GM18858 (cell line): ENCODE measurements around the gene SLC18A2.
"Not testable (repeated sequence)": the region's sequence is repeated elsewhere in the genome, so short reads cannot be mapped to it uniquely, and the experiment has no call there.

Experiments
- ATAC-seq: cut with Tn5 transposase; IDR thresholded peaks from one replicate; pipeline ENCODE4 v1.9.1; 2021; ENCODE audit not compliant: unreplicated experiment

SLC18A2 gene

DNA sequence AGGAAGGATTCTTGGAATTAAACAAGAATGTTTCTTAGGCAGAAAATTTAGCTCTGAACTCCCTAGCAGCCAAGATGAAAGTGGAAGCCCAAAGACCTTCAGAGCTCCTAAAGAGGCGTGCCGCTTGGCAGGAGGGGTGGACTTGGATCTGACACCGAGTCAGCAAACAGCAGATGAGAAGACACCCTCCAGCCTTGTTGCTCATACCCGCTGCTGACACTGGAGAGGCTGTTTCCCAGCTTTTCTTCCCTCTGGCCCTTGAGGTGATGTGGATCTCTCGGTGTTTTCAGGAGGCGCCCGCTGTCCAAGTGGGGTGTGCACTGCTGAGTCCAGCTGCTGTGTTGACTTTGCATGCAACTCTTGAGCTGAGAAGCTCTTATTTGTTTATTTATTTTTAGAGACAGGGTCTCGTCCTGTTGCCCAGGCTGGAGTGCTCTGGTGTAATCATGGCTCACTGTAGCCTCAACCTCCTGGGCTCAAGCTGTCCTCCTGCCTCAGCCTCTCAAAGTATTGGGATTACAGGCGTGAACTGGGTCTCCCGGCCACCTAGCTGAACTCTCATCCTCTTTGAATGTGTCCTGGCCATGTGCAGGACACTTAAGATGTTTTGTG is 21.5 kb downstream of the SLC18A2 start:
- no peak for ATAC-seq

DNA sequence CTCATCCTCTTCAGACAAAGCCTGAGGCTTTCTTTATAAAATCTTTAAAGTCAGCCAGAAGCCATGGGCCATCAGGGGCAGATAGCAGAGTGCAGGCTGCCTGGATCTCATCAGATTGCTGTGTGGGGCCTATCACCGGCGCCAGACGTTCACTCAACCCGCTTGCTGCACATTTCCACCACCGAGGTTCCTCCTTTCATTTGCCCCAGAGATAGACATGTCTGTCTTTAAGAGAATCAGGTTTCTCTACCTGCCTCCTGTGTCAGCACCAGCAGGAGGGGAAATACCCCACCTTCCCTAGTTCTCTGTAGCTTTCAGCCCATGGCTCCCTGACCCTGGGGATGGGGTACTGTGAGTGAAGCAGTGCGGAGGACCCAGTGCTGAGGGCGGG is 22.0 kb downstream of the SLC18A2 start:
- no peak for ATAC-seq

DNA sequence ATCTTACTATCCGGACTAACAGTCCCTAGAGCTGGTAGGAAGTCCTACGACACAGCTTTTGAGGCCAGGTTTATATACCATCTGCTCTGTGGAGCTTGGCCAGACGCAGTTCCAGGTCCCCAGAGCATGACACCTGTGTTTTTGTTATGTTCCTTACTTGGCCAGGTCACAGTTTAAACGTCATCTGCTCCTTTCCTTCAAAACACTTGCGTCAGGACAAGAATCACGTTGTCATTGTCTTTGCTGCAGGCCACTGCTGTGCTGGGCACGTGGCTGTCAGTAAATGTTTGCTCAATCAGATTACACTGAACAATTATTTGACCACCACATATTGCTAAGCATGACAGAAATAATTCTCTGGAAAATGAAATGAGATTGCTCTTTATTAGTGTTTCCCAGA is 23.9 kb downstream of the SLC18A2 start:
- ATAC-seq = no peak

DNA sequence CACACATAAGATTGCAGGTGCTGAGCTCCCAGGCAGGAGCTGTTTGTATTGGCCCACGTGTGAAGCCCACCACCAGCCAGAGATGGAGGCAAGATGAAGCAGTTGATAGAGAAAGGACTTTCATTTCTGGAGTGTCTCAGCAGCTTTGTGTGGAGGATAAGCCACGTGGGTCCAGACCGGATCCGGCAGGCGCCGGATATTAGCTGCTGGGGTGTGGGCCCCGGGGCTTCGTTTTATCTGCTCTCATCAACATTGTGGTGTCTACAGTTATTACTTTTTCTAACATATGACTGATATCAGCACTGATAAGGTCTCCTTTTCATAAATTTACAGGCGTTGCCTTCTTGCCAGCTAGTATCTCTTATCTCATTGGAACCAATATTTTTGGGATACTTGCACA is 25.5 kb downstream of the SLC18A2 start:
- ATAC-seq = no peak

DNA sequence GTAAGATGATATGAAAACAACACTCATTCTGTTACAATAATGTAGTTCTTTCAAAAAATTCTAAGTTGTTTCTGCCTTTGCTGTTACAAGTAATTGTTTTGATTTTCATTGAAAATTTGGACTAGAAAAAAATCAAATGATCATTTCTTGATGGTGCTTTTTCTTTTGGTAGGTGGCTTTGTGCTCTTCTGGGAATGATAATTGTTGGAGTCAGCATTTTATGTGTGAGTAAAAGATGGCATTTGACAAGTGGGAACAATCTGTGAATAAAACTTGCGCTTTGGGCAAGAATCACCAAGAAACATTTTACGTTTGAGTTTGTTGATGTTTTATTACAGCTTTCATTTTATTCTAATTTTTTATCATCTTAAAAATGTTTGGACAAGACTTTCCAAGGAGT is 25.9 kb downstream of the SLC18A2 start:
- no peak for ATAC-seq

DNA sequence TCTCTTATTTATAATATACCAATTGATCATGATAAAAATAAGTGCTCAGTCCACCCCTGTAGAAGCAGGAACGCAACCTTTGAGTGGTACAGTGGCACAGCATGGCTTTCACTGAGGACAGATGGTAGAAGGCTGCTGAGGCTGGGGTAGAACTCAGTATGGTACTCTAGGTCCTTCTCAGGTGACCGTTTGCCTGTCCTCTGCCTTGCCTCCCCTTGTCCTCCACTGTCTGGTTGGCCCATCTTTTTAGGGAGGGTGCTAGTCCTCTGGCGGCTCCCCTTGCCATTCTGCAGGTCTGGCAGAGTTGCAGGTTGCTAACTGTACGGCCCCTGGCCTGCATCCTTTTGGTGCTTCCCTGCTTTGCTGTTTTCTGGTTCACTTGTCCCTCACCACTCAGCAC is 27.3 kb downstream of the SLC18A2 start:
- no peak for ATAC-seq

DNA sequence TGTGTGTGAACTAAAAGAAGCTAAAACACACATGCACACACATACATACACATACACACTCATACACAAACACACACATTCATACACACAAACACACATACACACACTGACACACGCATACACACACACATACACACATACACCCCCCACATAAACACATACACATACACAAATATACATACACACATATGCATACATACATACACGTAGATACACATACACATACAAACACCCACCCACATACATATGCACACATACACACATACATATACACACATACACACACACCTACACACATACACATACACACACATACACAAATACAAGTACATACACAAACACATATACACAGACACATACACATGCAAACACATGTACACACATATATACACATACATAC is 28.0 kb downstream of the SLC18A2 start:
- ATAC-seq = no peak

DNA sequence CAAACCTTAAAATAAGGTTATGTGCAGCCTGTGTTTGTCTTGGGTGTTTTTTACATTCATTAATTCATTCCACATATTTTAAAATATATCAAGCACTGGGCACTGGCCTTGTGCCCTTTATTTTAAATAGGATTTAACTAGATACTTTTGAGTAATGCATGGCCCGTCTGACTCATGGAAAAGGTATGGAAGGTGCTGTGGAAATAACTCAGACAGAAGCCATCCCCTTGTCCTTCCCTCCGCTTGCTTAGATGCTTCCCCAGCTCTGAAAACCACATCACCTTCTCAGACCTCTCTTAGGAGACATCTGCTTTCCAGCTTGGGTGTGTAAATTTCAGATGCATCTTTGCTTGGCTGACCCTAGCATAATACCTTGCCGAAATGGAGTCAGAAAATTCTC is 30.5 kb downstream of the SLC18A2 start:
- no peak for ATAC-seq

DNA sequence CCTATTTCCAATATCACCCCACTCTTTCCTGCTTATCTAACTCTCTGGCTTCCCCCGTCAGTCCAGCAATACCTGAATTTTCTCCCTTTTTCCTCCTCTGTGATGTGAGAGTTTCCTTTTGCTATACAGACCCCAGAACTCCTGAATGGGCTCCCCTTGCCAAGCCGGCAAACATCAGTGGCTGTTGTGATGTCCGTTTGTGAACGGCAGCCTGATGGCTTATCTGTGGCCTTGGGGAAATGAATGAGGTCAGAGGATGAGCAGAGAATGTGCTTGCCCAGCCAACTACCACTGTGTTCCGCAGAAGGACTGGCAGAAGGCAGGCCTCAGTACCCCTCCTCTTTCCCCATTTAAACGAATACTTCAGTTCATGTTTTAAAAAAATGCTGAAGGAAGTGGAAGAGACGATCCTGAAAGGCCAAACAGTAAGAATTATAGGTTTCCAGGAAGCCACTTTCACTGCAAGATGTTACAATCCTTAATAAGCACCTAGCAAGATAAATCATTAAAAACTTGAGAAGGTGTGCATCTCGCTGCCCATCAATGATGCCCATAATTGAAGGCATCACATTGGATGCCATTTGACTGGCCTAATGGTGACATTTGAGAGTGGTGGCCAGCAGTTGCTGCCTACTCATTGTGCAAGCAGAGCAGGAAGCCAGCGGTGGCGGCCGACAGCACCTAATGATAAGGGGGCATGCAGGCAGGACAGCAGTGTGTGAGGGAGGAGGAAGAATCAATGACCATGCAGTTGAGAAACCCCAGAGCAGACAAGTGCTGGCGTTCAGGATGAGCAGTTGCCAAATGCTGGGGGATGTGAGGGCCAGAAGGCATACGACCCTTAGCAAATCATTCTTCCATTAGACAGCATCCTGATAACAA is 31.5 kb downstream of the SLC18A2 start:
- no peak for ATAC-seq

DNA sequence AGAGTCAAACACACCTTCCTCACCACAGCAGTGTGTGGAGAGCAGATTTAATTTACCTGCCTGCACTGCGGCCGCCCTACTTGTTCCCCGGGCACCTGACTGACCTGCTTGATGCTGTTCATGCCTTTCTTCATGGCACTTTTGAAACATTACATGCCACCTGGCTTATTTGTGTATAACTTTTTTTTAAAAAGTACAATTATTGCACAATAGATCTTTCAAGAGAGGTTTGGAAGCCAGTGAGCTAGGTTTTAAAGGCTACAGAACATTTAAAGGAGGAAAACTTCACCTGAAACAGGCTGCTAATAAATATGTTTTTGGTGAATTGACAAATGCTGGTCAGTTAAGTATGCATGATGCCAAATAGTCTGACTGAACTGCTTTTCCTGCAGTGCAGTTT is 33.1 kb downstream of the SLC18A2 start:
- no peak for ATAC-seq

DNA sequence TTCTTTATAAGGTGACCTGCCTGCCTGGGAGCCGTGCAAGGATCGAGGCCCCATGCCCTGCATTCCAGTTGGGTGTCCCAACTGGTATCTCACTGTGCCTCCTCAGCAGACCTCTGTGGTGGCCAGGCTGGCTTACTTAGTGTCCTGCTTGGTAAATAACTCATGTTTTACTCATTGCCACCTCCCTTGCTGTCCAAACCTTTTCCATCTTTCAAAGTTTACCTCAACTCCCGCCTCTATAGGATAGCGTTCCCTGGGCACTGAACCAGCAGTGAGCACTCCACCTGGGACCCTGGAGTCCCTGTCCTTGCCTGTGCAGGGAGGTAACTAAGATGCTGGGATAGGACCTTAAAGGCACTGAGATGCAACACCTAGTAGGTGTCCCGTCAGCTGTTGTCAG is 33.6 kb downstream of the SLC18A2 start:
- no peak for ATAC-seq

DNA sequence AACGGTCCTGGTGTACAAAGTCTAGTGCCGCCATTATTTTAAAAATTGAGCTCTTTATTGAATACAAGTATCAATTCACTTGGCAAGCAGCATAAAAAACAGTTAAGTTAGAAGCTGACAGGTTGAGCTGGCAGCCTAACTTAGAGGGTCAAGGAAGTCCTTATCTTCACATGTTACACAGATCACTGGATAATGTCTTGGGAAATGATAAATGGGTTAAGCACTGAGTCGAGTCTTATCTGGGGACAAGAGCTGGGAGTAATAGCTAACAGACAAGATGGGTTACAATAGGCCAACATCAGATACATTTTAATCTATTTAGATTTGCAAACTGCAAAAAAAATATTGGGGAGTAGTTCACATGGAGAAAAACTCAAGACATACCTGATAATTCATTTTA is 34.2 kb downstream of the SLC18A2 start:
- ATAC-seq = no peak

DNA sequence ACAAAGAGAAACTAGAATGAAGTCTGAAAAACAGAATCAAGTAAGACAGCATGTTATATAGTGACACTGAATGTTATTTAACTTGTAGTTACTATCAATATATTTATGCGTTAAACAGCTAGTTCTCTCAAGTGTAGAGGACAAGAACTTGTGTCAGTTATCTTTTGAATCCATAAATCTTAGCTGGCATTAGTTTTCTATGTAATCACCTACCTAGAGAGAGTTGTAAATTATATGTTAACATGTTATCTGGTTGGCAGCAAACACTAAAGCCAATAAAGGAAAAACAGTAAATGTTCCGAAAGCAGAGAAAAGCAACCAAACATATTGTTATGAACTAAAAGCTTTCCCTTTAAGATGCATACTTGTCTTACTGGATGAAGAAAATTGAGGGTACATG is 36.8 kb downstream of the SLC18A2 start:
- ATAC-seq = no peak

DNA sequence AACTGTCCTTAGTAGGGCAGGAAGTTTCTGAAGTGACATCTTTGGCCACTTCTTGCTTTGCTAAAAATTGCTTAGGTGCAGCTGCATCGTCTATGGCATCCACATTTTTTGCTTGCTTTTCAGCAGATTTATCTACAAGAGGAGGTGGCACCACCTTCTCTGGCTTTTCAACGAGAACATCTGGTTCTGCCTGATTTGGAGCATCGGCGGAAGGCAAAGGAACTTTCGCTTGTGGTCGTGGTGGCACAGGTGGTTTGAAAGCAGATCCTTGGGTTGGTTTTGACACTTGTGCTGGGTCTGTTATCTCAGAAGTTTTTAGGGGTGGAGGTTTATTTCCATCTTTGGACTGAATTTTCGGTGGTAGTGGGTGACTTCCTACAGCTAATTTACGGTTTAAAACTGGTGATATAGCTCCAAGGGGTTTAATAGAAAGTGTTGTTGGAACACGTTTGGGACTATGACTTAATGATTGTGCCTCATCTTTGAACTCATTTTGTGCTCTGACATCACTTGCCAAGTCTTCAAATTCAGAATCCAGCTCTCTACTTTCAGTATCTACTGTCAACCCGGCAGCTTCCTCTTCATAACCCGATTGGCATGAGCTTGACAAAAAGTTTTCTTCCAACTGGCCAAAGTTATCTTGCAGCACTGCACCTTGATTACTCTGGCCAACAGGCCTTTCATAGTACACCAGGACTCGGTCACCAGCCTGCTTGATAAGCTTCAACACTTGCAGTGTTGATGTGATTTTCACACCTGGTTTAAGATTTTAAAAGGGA is 44.0 kb downstream of the SLC18A2 start:
- no peak for ATAC-seq

DNA sequence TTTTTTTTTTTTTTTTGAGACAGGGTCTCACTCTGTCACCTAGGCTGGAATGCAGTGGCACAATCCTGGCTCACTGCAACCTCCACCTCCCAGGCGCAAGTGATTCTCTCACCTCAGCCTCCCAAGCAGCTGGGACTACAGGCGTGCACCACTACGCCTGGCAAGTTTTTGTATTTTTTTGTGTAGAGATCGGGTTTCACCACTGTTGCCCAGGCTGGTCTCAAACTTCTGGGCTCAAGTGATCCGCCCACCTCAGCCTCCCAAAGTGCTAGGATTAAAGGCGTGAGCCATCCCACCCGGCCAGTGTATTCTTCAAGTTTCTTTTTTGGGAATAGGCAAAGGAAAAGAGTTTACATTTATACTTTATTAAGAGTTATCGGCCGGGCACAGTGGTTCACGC is 50.0 kb downstream of the SLC18A2 start:
- ATAC-seq = not testable (repeated sequence)

DNA sequence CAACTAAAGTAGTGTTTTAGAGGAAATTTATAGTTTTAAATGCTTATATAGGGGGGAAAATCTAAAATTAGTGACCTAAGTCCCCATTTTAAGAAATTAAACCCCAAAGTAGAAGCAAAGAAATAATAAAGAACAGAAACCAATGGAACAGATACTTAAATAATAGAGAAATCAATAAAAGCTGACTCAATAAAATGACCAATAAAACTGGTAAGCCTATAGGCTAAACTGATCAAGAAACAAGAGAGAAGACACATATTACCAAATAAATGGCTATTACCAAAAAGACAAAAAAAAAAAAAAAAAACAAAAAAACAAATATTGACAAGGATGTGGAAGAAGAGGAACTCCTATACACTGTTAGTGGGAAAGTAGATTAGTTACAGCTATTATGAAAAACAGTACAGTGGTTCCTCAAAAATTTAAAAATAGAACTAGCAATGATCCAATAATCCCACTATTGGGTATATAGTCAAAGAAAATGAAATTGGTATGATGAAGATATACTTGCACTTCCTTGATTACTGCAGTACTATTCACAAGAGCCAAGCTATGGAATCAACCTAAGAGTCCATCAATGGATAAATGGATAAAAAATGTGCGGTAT is 53.2 kb downstream of the SLC18A2 start:
- no peak for ATAC-seq

DNA sequence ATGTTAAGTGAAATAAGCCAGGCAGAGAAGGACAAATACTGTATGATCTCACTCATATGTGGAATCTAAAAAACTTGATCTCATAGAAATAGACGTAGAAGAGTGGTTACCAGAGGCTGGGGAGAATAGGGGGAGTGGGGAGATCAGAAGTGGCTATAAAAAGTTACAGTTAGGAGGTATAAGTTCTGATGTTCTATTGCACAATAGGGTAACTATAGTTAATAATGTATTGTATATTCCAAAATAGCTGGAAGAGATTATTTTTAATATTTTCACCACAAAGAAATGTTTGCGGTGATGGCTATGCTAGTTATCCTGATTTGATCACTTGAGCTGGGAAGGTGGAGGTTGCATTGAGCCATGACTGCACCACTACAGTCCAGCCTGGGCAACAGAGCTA is 53.8 kb downstream of the SLC18A2 start:
- ATAC-seq = no peak

DNA sequence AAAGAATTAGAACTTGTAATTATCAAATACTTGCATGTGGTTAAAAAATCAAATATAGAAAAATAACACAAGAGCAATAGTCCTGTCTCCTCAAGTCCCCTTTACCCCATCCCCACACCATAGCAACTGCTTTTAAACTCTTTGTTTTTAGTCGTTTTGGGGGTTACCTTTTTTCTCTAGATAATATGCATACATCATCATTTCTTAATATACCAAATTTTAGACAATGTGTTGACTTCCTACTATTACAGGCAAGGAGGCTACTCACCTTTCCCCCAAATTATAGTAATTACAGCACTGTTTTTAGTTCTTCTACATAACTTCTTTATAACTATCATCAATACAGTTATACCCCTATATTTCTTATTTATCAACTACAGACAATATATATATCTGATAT is 57.3 kb downstream of the SLC18A2 start:
- no peak for ATAC-seq

DNA sequence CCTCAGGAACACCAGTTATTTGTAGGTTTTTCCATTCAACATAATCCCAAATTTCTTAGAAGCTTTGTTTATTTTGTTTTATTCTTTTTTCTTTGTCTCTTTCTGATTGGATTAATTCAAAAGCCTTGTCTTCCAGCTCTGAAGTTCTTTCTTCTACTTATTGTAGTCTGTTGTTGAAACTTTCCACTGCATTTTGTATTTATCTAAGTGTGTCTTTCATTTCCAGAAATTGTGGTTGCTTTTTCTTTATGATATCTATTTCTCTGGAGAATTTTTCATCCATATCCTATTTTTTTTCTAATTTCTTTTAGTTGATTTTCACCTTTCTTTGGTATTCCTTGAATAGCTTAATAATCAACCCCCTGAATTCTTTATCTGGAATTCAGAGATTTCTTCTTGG is 58.5 kb downstream of the SLC18A2 start:
- no peak for ATAC-seq

DNA sequence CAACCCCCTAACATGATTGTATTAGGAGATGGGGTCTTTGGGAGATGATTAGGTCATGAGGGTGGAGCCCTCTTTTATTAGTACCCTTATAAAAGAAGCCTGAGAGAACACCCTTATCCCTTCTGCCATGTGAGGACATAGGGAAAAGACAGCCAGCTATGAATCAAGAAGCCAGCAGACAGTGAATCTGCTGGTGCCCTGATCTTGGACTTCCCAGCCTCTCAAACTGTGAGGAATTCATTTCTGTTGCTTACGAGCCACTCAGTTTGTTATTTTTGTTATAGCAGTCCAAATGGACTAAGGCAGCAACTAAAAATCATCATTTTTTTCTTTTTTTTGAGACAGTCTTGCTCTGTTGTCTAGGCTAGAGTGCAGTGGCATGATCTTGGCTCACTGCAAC is 59.8 kb downstream of the SLC18A2 start:
- no peak for ATAC-seq

DNA sequence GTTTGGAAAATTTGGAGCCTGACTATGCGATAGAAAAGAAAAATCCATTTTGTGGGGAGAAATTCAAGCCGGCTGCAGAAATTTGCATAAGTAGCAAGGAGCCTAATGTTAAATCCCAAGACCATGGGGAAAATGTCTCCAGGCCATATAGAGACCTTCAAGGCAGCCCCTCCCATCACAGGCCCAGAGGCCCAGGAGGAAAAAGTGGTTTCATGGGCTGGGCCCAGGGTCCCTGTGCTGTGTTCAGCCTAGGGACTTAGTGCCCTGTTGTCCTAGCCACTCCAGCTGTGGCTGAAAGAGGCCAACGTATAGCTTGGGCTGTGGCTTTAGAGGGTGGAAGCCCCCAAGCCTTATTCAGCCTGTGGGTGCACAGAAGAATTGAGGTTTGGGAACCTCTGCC is 62.5 kb downstream of the SLC18A2 start:
- not testable (repeated sequence) for ATAC-seq

DNA sequence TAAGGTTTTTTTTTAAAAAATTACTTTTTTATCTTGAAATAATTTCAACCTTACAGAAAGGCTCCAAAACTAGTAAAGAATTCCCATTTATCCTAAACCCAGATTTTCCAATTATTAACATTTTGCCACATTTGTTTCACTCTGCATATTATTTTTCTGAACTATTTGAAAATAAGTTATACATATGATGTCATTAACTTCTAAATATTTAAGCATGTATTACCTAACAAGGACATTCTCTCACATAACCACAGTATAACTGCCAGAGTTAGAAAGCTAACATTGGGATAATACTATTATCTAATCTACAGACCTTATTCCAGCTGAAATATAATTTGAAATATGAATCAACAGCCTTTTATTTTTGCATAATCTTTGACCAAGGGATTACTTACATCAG is 65.8 kb downstream of the SLC18A2 start:
- no peak for ATAC-seq
